Neural progenitor cell (in vitro differentiated cells): Measurements from ENCODE around the gene LMO1. TPM values are rescaled to one million over a fixed set of nuclear protein-coding genes. Genes with fewer than 3 reads are reported as not detected.

Experiments used
- DNase-seq: peaks from one replicate; pipeline ENCODE4 v3.0.0-alpha.2; 2016; ENCODE audit warnings: low spot score
- H2AFZ ChIP-seq: fragments of 200-600 bp; sonication (generic); replicated peaks from 2 replicates; pipeline ENCODE4 v1.6.1; 2016; ENCODE audit warnings: antibody characterized with exemption
- H3F3A ChIP-seq: fragments of 200-600 bp; sonication (generic); 2 replicates; pipeline ENCODE4 v1.6.1; 2016; ENCODE audit warnings: antibody characterized with exemption, low read depth
- H3K27ac ChIP-seq: fragments of 200-600 bp; sonication (generic); 2 replicates; pipeline ENCODE4 v1.5.1; 2016; ENCODE audit warnings: mild to moderate bottlenecking
- H3K27me3 ChIP-seq: fragments of 200-600 bp; sonication (generic); 2 replicates; pipeline ENCODE4 v1.6.1; 2016; ENCODE audit warnings: mild to moderate bottlenecking, moderate library complexity
- H3K36me3 ChIP-seq: fragments of 200-600 bp; sonication (generic); 2 replicates; pipeline ENCODE4 v1.5.1; 2016
- H3K4me1 ChIP-seq: fragments of 200-600 bp; sonication (generic); 2 replicates; pipeline ENCODE4 v1.6.1; 2016; ENCODE audit warnings: mixed run types
- H3K4me2 ChIP-seq: fragments of 200-600 bp; sonication (generic); 2 replicates; pipeline ENCODE4 v1.6.1; 2016
- H3K4me3 ChIP-seq: fragments of 200-600 bp; sonication (generic); 2 replicates; pipeline ENCODE4 v1.5.1; 2016
- H3K79me2 ChIP-seq: fragments of 200-600 bp; sonication (generic); 2 replicates; pipeline ENCODE4 v1.6.1; 2016; ENCODE audit warnings: low read depth
- H3K9ac ChIP-seq: fragments of 200-600 bp; sonication (generic); 2 replicates; pipeline ENCODE4 v1.6.1; 2016
- H3K9me3 ChIP-seq: fragments of 200-600 bp; sonication (generic); 2 replicates; pipeline ENCODE4 v1.5.1; 2016; ENCODE audit warnings: low read depth
- H4K20me1 ChIP-seq: fragments of 200-600 bp; sonication (generic); 2 replicates; pipeline ENCODE4 v1.6.1; 2016; ENCODE audit warnings: low read depth
- H3K27ac Mint-ChIP-seq: 3 replicates; pipeline ENCODE4 v1.8.0; 2021; ENCODE audit warnings: mixed read lengths
- H3K27me3 Mint-ChIP-seq: 2 replicates; pipeline ENCODE4 v1.8.0; 2022; ENCODE audit warnings: low read depth, mild to moderate bottlenecking, inconsistent platforms, moderate library complexity, mixed read lengths; ENCODE audit not compliant: insufficient read depth
- H3K36me3 Mint-ChIP-seq: 3 replicates; pipeline ENCODE4 v1.8.0; 2021; ENCODE audit warnings: mixed read lengths
- H3K4me1 Mint-ChIP-seq: 3 replicates; pipeline ENCODE4 v1.8.0; 2021; ENCODE audit warnings: mixed read lengths
- H3K4me3 Mint-ChIP-seq: 3 replicates; pipeline ENCODE4 v1.8.0; 2021; ENCODE audit warnings: mild to moderate bottlenecking, moderate library complexity, mixed read lengths
- H3K9me3 Mint-ChIP-seq: 3 replicates; pipeline ENCODE4 v1.8.0; 2020; ENCODE audit warnings: mixed read lengths
- EZH2 ChIP-seq: fragments of 200-600 bp; sonication (generic); IDR thresholded peaks from 2 replicates; pipeline ENCODE4 v1.6.1; 2017; ENCODE audit warnings: antibody characterized with exemption, mild to moderate bottlenecking, moderate library complexity
- EZH2phosphoT487 ChIP-seq: fragments of 200-600 bp; sonication (generic); IDR thresholded peaks from 2 replicates; pipeline ENCODE4 v1.6.1; 2017; ENCODE audit warnings: antibody characterized with exemption
- total RNA-seq: library from RNA; depleted of rRNA; stranded (reverse); fragments of >200 nt; gene quantifications from 2 replicates; pipeline ENCODE4 v1.2.3, GENCODE V29; 2015; ENCODE audit warnings: low replicate concordance
- TF ChIP-seq, protein P1 (sequence below): fragments of 200-600 bp; sonication (generic); IDR thresholded peaks from 2 replicates; pipeline ENCODE4 v1.5.1; 2017; ENCODE audit warnings: antibody characterized with exemption, mild to moderate bottlenecking

The LMO1 gene
- total RNA-seq, 1 donor from 2014 or later = 2.9 TPM

DNA sequence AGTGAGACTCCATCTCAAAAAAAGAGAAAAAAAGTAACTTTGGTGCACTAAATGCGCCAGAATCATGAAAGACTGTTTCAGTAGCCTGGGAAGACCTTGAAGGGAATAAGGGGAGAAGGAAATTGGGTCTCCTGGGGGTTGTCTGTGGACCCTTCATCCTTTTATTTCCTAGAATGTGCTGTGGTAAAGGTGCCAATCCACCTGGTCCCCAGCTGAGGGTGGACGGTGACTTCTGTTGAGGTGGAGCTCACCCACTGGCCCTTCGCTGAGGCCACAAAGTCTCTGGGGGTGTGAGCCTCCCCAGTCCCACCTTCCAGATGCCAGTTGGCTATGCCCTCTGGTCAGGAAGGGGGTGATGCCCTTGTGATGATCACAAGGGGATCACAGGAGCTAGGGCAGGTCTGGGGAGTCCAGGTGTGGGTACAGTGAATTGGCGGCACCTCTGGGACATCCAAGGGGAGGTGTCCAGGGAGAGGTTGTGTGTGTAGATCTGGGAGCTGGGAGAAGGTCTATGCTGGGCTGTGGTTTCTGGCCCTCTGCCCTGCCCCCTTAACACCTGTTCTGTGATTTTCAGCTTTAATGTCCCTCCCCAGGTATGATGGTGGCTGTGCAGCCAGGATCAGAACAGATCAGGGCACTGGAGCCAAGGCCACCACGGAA is 34.2 kb upstream of the LMO1 start:
- TF ChIP-seq, protein P1, sequence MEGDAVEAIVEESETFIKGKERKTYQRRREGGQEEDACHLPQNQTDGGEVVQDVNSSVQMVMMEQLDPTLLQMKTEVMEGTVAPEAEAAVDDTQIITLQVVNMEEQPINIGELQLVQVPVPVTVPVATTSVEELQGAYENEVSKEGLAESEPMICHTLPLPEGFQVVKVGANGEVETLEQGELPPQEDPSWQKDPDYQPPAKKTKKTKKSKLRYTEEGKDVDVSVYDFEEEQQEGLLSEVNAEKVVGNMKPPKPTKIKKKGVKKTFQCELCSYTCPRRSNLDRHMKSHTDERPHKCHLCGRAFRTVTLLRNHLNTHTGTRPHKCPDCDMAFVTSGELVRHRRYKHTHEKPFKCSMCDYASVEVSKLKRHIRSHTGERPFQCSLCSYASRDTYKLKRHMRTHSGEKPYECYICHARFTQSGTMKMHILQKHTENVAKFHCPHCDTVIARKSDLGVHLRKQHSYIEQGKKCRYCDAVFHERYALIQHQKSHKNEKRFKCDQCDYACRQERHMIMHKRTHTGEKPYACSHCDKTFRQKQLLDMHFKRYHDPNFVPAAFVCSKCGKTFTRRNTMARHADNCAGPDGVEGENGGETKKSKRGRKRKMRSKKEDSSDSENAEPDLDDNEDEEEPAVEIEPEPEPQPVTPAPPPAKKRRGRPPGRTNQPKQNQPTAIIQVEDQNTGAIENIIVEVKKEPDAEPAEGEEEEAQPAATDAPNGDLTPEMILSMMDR = no peak
- TF ChIP-seq EZH2 = no peak
- no peak for TF ChIP-seq EZH2phosphoT487
- Histone ChIP-seq H3K9me3 (no peaks in the 10 kb centered on the region), H3F3A (no peaks in the 10 kb centered on the region), H3K36me3 (no peaks in the 10 kb centered on the region), H4K20me1 (no peaks in the 10 kb centered on the region), H3K4me2 (no peak overlapping the region), H3K4me3 (no peak overlapping the region), H3K27ac (no peak overlapping the region), H2AFZ (no peak overlapping the region), H3K79me2 (no peaks in the 10 kb centered on the region), H3K9ac (no peak overlapping the region), H3K27me3 (peaks cover 7% of the 10 kb centered on the region), H3K4me1 (peaks cover 7% of the 10 kb centered on the region)
- H3K36me3 Mint-ChIP-seq = peaks cover 2% of the 10 kb centered on the region
- no peak overlapping the region for H3K4me3 Mint-ChIP-seq
- no peak for DNase-seq
- peaks cover 10% of the 10 kb centered on the region for H3K4me1 Mint-ChIP-seq
- peaks cover 8% of the 10 kb centered on the region for H3K27me3 Mint-ChIP-seq
- peaks cover 3% of the 10 kb centered on the region for H3K9me3 Mint-ChIP-seq
- peak overlapping the region; percentile 68 for H3K27ac Mint-ChIP-seq

DNA sequence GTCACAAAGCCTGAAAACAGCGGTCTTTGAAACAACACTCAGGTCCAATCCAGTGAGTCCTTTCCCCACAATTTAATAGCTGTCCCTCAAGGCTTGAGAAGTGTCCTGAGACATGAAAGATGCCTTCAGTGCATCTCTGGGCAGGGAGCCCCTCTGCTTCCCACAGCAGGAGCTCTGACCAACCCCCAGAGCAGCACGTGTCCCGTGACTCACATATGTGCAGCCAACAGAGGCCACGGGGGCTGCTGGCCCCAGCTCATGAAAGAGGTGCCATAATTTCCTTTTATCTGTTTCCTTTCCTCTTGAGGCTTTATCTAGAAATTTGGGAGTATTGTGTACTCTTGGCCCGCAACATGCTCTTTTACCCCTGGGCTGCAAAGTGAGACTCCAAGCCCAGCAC is 33.2 kb upstream of the LMO1 start:
- Mint-ChIP-seq H3K9me3 (no peaks in the 10 kb centered on the region), H3K27me3 (peaks cover 11% of the 10 kb centered on the region), H3K27ac (no peak overlapping the region), H3K4me1 (peaks cover 10% of the 10 kb centered on the region), H3K36me3 (no peaks in the 10 kb centered on the region), H3K4me3 (no peak overlapping the region)
- Histone ChIP-seq H3K27me3 (peaks cover 7% of the 10 kb centered on the region), H2AFZ (no peak overlapping the region), H3K9me3 (no peaks in the 10 kb centered on the region), H3K27ac (no peak overlapping the region), H3K36me3 (no peaks in the 10 kb centered on the region), H4K20me1 (no peaks in the 10 kb centered on the region), H3K4me1 (peaks cover 7% of the 10 kb centered on the region), H3K4me3 (no peak overlapping the region), H3K4me2 (no peak overlapping the region), H3K9ac (no peak overlapping the region), H3K79me2 (no peaks in the 10 kb centered on the region), H3F3A (no peaks in the 10 kb centered on the region)
- TF ChIP-seq, protein P1 = no peak
- TF ChIP-seq EZH2phosphoT487 (no peak), EZH2 (no peak)
- DNase-seq = peak; percentile 0

DNA sequence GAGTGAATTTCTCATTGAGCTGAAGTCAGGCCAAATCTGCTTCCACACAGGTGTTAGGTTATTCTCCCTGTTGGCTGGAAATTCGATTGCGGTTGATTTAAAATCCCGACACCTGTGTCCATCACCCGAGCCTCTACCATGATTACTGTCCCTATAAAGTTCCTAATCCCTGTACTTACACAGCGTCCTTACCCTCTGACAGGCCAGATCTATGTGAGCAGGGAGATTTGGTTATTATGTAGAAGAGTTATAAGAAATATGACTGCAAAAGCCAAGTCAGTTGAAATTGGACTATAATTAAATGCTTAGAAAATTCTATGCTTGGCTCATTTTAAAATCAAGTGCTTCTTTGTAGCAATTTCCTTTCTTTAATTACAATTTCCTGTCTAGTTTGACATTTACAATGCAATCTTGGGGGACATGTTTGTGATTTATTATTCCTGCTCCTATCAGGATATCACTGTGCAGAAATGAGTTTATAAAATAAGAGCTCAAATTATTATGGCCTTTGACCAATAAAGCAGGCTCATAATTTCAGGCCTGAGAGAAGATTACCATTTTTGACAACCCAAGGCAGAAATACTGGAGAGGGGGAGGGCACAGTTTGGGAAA is 32.5 kb upstream of the LMO1 start:
- Histone ChIP-seq H3K36me3 (no peaks in the 10 kb centered on the region), H3K4me3 (no peak overlapping the region), H3K4me2 (no peak overlapping the region), H4K20me1 (no peaks in the 10 kb centered on the region), H2AFZ (no peak overlapping the region), H3K27me3 (peaks cover 7% of the 10 kb centered on the region), H3F3A (no peaks in the 10 kb centered on the region), H3K4me1 (peaks cover 7% of the 10 kb centered on the region), H3K27ac (no peak overlapping the region), H3K9ac (no peak overlapping the region), H3K79me2 (no peaks in the 10 kb centered on the region), H3K9me3 (no peaks in the 10 kb centered on the region)
- Mint-ChIP-seq H3K36me3 (no peaks in the 10 kb centered on the region), H3K9me3 (no peaks in the 10 kb centered on the region), H3K27me3 (peaks cover 13% of the 10 kb centered on the region), H3K4me1 (peaks cover 14% of the 10 kb centered on the region), H3K27ac (no peak overlapping the region), H3K4me3 (no peak overlapping the region)
- DNase-seq = no peak
- TF ChIP-seq, protein P1 = no peak
- TF ChIP-seq EZH2phosphoT487 (no peak), EZH2 (no peak)
